ENCODE results near the gene CD300LB. TPM values are rescaled to one million over a fixed set of nuclear protein-coding genes. Genes with fewer than 3 reads are reported as not detected.

CD300LB gene
- total RNA-seq, 1 experiment from 2014 or later, result not detected

GRCh38 chr17:74561586-74561985 lies 30.3 kb upstream of the CD300LB start:
- no peak overlapping the region for H3K27ac ChIP-seq (ENCODE audit: insufficient read length, low read depth, low read length)
- no peak overlapping the region for H2AFZ ChIP-seq (ENCODE audit: low read length)
- Mint-ChIP-seq H3K27me3 (ENCODE audit: low read depth) (peaks cover 47% of the 10 kb centered on the region), H3K4me1 (peaks cover 16 to 20% of the 10 kb centered on the region in 2 experiments), H3K9me3 (peaks cover 19 to 31% of the 10 kb centered on the region in 2 experiments), H3K27ac (no peak overlapping the region), H3K36me3 (ENCODE audit: insufficient read depth in 1 of 3, low read depth in 3 of 3) (peaks cover 12 to 22% (median 14%) of the 10 kb centered on the region in 3 experiments), H3K4me3 (no peak overlapping the region)
- H3T11ph ChIP-seq (ENCODE audit: low read length), result no peak overlapping the region
- H2BK20ac ChIP-seq (ENCODE audit: low read depth, low read length, poor library complexity, severe bottlenecking), result no peak overlapping the region
- H2BK12ac ChIP-seq (ENCODE audit: insufficient read length, low read depth, low read length), result no peak overlapping the region
- H2BK120ac ChIP-seq (ENCODE audit: low read depth, low read length, poor library complexity, severe bottlenecking), result no peak overlapping the region
- H3K18ac ChIP-seq (ENCODE audit: insufficient read length, low read depth, low read length), result no peak overlapping the region
- no peak overlapping the region for H3K14ac ChIP-seq (ENCODE audit: insufficient read depth, low read length)
- H2AK5ac ChIP-seq (ENCODE audit: insufficient read length, low read length), result no peak overlapping the region
- no peak overlapping the region for H3K4me2 ChIP-seq (ENCODE audit: insufficient read depth, insufficient read length, low read length)
- no peaks in the 10 kb centered on the region for H3K79me2 ChIP-seq (ENCODE audit: insufficient read depth, low read length)
- peaks cover 2% of the 10 kb centered on the region; the same call in 1 of the 2 replicates for H3K4me1 ChIP-seq (ENCODE audit: insufficient read depth, low read length)
- WGBS (ENCODE audit: extremely low coverage, insufficient read length, low lambda C conversion rate), result no CpG with 5 or more reads among the region's 3 CpGs
- H4K20me1 ChIP-seq (ENCODE audit: control insufficient read depth, insufficient read depth, insufficient read length), result no peaks in the 10 kb centered on the region
- H3K9ac ChIP-seq (ENCODE audit: extremely low read depth, insufficient read length, low read length), result no peak overlapping the region
- H3K79me1 ChIP-seq (ENCODE audit: insufficient read depth, low read depth, low read length, poor library complexity, severe bottlenecking), result no peaks in the 10 kb centered on the region
- H3K56ac ChIP-seq (ENCODE audit: insufficient read length, low read depth, low read length), result no peak overlapping the region
- H3K9me3 ChIP-seq (ENCODE audit: control insufficient read depth, low read depth, low read length), result peaks cover 9% of the 10 kb centered on the region
- H3K23ac ChIP-seq (ENCODE audit: insufficient read length, low read depth, low read length), result no peak overlapping the region
- H4K5ac ChIP-seq (ENCODE audit: insufficient read length, low read depth, low read length), result no peak overlapping the region
- H4K91ac ChIP-seq (ENCODE audit: insufficient read length, low read depth, low read length), result no peak overlapping the region
- H2BK15ac ChIP-seq (ENCODE audit: low read depth, low read length), result no peak overlapping the region
- no peak for TF ChIP-seq CTCF (conservative IDR thresholded peaks at IDR 0.05)
- H3K4ac ChIP-seq (ENCODE audit: low read depth, low read length), result no peak overlapping the region
- 0 out of 2 replicates have a peak, but pooled peaks cover 2% of the 10 kb centered on the region for H3K27me3 ChIP-seq (ENCODE audit: insufficient read depth, low read length)
- H2BK5ac ChIP-seq (ENCODE audit: insufficient read length, low read length), result no peak overlapping the region
- no peak for DNase-seq
- H3K23me2 ChIP-seq (ENCODE audit: insufficient read length, low read depth, low read length, poor library complexity, severe bottlenecking), result no peaks in the 10 kb centered on the region
- no peak overlapping the region for H4K8ac ChIP-seq (replicated peaks; ENCODE audit: insufficient read length, low read depth, low read length)
